Mucosa of descending colon (tissue), 3 donors: ENCODE data around the gene IPO5. TPM values are rescaled to one million over a fixed set of nuclear protein-coding genes. Genes with fewer than 3 reads are reported as not detected.

Experiments used
- ATAC-seq: fragments of 200-7000 bp; cut with Tn5 transposase; one replicate; pipeline ENCODE4 v1.9.1; 2020; ENCODE audit warnings: mild to moderate bottlenecking, moderate library complexity
- DNase-seq, 3 donors: peaks; one replicate each; pipeline ENCODE4 v3.0.0-alpha.2; 2020
- H3K36me3 ChIP-seq: fragments of 200-600 bp; one replicate; pipeline ENCODE4 v1.8.0; 2021; ENCODE audit warnings: low read depth, mild to moderate bottlenecking
- H3K4me1 ChIP-seq: fragments of 200-600 bp; one replicate; pipeline ENCODE4 v1.8.0; 2021; ENCODE audit warnings: low read depth, mild to moderate bottlenecking
- H3K4me3 ChIP-seq: fragments of 200-600 bp; one replicate; pipeline ENCODE4 v1.8.0; 2021; ENCODE audit warnings: mild to moderate bottlenecking
- H3K9me3 ChIP-seq: fragments of 200-600 bp; one replicate; pipeline ENCODE4 v1.8.0; 2021; ENCODE audit warnings: mild to moderate bottlenecking
- intact Hi-C, 2 donors: fragments of 100-400 bp; cut with DNase I in 1 of 2; cut with micrococcal nuclease in 1 of 2; formaldehyde crosslinking; loops; one replicate each; pipeline versions ENCODE4 v1.11.0 to v1.11.1; 2022; cut with DNase I, micrococcal nuclease
- total RNA-seq, 3 donors: library from RNA; stranded (reverse); fragmentation: NEBNext Ultra II Directional in 2 of 3; extraction: Animal tissue kit (Norgen Biotek cat#: 25700) in 2 of 3; gene quantifications; one replicate each; pipeline versions ENCODE4 v1.2.1 to v1.2.4, GENCODE V29; 2021 to 2023
- TF ChIP-seq, protein P1 (sequence below): fragments of 200-600 bp; IDR thresholded peaks from one replicate; pipeline ENCODE4 v1.8.0; 2022; ENCODE audit warnings: antibody characterized with exemption, mild to moderate bottlenecking
- donor health status: DM: no; HTN: no; CAD: no; lungs with moderate emphysema.
- donor health status: DM: no; HTN: no; CAD: no.
- donor health status: DM: no; HTN: yes; CAD: no.

The IPO5 gene
- total RNA-seq, 3 donors from 2014 or later = 66.6 to 112 (median 68.3) TPM

DNA sequence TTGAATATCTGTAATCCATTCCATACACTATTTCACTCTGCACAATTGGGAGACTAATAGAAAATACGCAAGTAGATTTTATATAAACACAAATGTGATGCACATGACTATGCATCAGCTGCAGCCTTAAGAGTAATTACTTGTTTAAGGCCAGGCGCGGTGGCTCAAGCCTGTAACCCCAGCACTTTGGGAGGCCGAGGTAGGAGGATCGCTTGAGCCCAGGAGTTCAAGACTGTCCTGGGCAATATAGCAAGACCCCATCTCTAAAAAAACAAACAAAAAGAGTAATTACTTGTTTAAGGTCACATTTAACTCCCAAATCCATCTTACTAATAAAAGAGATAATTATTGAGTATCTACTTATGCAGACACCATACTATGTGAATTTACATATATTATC lies 18.0 kb downstream of the IPO5 start:
- Histone ChIP-seq H3K4me3 (no peak overlapping the region), H3K36me3 (no peaks in the 10 kb centered on the region), H3K4me1 (peaks cover 7% of the 10 kb centered on the region), H3K9me3 (no peaks in the 10 kb centered on the region)
- intact Hi-C loops = no loop called here
- TF ChIP-seq, protein P1, sequence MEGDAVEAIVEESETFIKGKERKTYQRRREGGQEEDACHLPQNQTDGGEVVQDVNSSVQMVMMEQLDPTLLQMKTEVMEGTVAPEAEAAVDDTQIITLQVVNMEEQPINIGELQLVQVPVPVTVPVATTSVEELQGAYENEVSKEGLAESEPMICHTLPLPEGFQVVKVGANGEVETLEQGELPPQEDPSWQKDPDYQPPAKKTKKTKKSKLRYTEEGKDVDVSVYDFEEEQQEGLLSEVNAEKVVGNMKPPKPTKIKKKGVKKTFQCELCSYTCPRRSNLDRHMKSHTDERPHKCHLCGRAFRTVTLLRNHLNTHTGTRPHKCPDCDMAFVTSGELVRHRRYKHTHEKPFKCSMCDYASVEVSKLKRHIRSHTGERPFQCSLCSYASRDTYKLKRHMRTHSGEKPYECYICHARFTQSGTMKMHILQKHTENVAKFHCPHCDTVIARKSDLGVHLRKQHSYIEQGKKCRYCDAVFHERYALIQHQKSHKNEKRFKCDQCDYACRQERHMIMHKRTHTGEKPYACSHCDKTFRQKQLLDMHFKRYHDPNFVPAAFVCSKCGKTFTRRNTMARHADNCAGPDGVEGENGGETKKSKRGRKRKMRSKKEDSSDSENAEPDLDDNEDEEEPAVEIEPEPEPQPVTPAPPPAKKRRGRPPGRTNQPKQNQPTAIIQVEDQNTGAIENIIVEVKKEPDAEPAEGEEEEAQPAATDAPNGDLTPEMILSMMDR = no peak
- DNase-seq (no peak), ATAC-seq (no peak)

DNA sequence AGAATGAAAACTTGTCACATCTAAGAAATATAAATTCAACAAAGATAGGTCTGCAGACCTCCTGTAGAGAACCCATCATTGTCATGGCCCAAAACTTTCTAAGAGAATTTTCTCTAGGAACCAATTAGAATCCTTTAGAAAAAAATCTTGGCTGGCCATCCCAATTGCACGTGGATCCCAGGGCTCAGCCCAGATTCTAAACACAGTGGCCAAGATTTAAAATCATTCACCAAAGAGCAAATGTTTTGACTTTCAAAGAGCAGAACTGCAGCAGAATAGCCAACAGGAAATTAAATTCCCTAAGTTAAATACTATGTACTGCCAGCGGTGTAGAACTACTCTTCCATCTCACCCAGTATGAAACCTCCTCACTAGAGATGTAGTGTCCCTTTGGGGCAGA lies 21.3 kb downstream of the IPO5 start:
- H3K4me3 ChIP-seq = no peak overlapping the region
- no peaks in the 10 kb centered on the region for H3K9me3 ChIP-seq
- H3K36me3 ChIP-seq = no peaks in the 10 kb centered on the region
- H3K4me1 ChIP-seq = peaks cover 18% of the 10 kb centered on the region
- DNase-seq (no peak), ATAC-seq (no peak)
- intact Hi-C loops = no loop called here
- TF ChIP-seq, protein P1 = no peak

DNA sequence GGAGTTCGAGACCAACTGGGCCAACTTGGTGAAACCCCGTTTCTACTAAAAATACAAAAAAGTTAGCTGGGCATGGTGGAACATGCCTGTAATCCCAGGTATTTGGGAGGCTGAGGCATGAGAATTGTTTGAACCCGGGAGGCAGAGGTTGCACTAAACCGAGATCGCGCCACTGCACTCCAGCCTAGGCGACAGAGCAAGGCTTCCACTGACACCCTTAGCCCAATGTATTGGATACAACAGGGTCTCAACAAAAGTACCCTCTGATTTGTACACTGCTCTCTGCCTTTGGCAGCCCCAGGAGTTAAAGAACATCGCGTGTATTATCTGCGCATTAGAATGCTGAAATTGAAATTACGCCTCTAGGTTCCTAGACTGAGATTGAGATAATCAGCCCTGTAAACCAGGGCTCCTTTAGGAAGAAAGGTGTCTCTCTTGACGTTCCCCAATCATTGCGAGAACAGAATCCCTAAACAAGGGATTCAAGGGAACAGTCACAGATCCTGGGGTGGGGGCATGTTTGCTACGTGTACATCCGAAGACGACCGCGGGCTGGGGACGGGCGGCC lies 21.9 kb downstream of the IPO5 start:
- DNase-seq = no peak
- ATAC-seq = no peak
- intact Hi-C loops = no loop called here
- Histone ChIP-seq H3K4me3 (peak overlapping the region; percentile 65), H3K4me1 (peaks cover 18% of the 10 kb centered on the region), H3K36me3 (no peaks in the 10 kb centered on the region), H3K9me3 (no peaks in the 10 kb centered on the region)
- TF ChIP-seq, protein P1 = no peak

GRCh38 chr13:97975848-97976609 lies 22.6 kb downstream of the IPO5 start:
- H3K4me3 ChIP-seq = peak overlapping the region; percentile 65
- no peaks in the 10 kb centered on the region for H3K36me3 ChIP-seq
- TF ChIP-seq, protein P1 = no peak
- ATAC-seq = peak; percentile 98
- intact Hi-C loops = no loop called here
- peaks cover 18% of the 10 kb centered on the region for H3K4me1 ChIP-seq
- peak; percentile 91 to 95 (median 92) for DNase-seq
- no peaks in the 10 kb centered on the region for H3K9me3 ChIP-seq

- TF ChIP-seq, protein P1 = no peak
- peak in 2 of 3 donors; percentile 17 to 57 for DNase-seq
- Histone ChIP-seq H3K4me3 (peak overlapping the region; percentile 65), H3K9me3 (no peaks in the 10 kb centered on the region), H3K4me1 (peaks cover 18% of the 10 kb centered on the region), H3K36me3 (no peaks in the 10 kb centered on the region)
- ATAC-seq = peak; percentile 47
- intact Hi-C loops = no loop called here
Observed at GRCh38 chr13:97976610-97977521, 23.4 kb downstream of the IPO5 start.
